Type B pancreatic cell (in vitro differentiated cells): ENCODE results near the gene RASAL2. TPM values are rescaled to one million over a fixed set of nuclear protein-coding genes. Genes with fewer than 3 reads are reported as not detected.

Experiments
- DNase-seq: peaks from one replicate; pipeline ENCODE4 v3.0.0; 2021; ENCODE audit warnings: mixed read lengths; ENCODE audit not compliant: unreplicated experiment; ENCODE audit errors: extremely low spot score
- H3K27ac Mint-ChIP-seq: 2 replicates; pipeline ENCODE4 v1.8.0; 2021; ENCODE audit warnings: mild to moderate bottlenecking, mixed read lengths
- H3K27me3 Mint-ChIP-seq: 2 replicates; pipeline ENCODE4 v1.8.0; 2021; ENCODE audit warnings: mixed read lengths
- H3K36me3 Mint-ChIP-seq: 2 replicates; pipeline ENCODE4 v1.8.0; 2021; ENCODE audit warnings: mixed read lengths
- H3K4me1 Mint-ChIP-seq: one replicate; pipeline ENCODE4 v1.8.0; 2021; ENCODE audit warnings: mixed read lengths; ENCODE audit not compliant: unreplicated experiment
- H3K4me3 Mint-ChIP-seq: 2 replicates; pipeline ENCODE4 v1.8.0; 2021; ENCODE audit warnings: mild to moderate bottlenecking, mixed read lengths
- H3K9me3 Mint-ChIP-seq: 2 replicates; pipeline ENCODE4 v1.8.0; 2021; ENCODE audit warnings: mixed read lengths
- CTCF ChIP-seq: fragments of 200-600 bp; sonication (generic); conservative IDR thresholded peaks from 2 replicates; pipeline ENCODE4 v1.5.0; 2021; ENCODE audit warnings: antibody characterized with exemption, mild to moderate bottlenecking
- total RNA-seq: library from RNA; stranded (reverse); gene quantifications from 2 replicates; pipeline ENCODE4 v1.2.1, GENCODE V29; 2021; ENCODE audit warnings: low replicate concordance

Gene RASAL2
- total RNA-seq, 1 donor from 2014 or later, result 21.8 TPM

- no peaks in the 10 kb centered on the region for H3K36me3 Mint-ChIP-seq
- H3K4me1 Mint-ChIP-seq, result peaks cover 6% of the 10 kb centered on the region
- H3K9me3 Mint-ChIP-seq, result no peaks in the 10 kb centered on the region
- H3K4me3 Mint-ChIP-seq, result no peak overlapping the region
- peaks cover 3% of the 10 kb centered on the region for H3K27me3 Mint-ChIP-seq
- H3K27ac Mint-ChIP-seq, result no peak overlapping the region
- DNase-seq, result no peak
- TF ChIP-seq CTCF, result no peak
These were observed 394.5 kb downstream of the RASAL2 start for GRCh38 chr1:178488393-178488792.

GRCh38 chr1:178489399-178489798, 395.5 kb downstream of the RASAL2 start:
- Mint-ChIP-seq H3K36me3 (no peaks in the 10 kb centered on the region), H3K9me3 (no peaks in the 10 kb centered on the region), H3K4me1 (peaks cover 6% of the 10 kb centered on the region), H3K27me3 (peaks cover 3% of the 10 kb centered on the region), H3K27ac (no peak overlapping the region), H3K4me3 (no peak overlapping the region)
- no peak for DNase-seq
- TF ChIP-seq CTCF, result no peak

- H3K36me3 Mint-ChIP-seq, result no peaks in the 10 kb centered on the region
- no peak for DNase-seq
- H3K27ac Mint-ChIP-seq, result no peak overlapping the region
- H3K4me1 Mint-ChIP-seq, result peaks cover 4% of the 10 kb centered on the region
- no peaks in the 10 kb centered on the region for H3K9me3 Mint-ChIP-seq
- no peak for TF ChIP-seq CTCF
- no peak overlapping the region for H3K4me3 Mint-ChIP-seq
- peaks cover 3% of the 10 kb centered on the region for H3K27me3 Mint-ChIP-seq
These were observed 396.2 kb downstream of the RASAL2 start for GRCh38 chr1:178490136-178490535.

GRCh38 chr1:178490967-178491366, 397.1 kb downstream of the RASAL2 start:
- H3K9me3 Mint-ChIP-seq, result no peaks in the 10 kb centered on the region
- no peak overlapping the region for H3K27ac Mint-ChIP-seq
- peaks cover 3% of the 10 kb centered on the region for H3K27me3 Mint-ChIP-seq
- TF ChIP-seq CTCF, result no peak
- no peak overlapping the region for H3K4me3 Mint-ChIP-seq
- no peaks in the 10 kb centered on the region for H3K4me1 Mint-ChIP-seq
- H3K36me3 Mint-ChIP-seq, result no peaks in the 10 kb centered on the region
- DNase-seq, result no peak

GRCh38 chr1:178491721-178492120, 397.8 kb downstream of the RASAL2 start:
- Mint-ChIP-seq H3K27me3 (peaks cover 3% of the 10 kb centered on the region), H3K9me3 (no peaks in the 10 kb centered on the region), H3K4me1 (no peaks in the 10 kb centered on the region), H3K36me3 (no peaks in the 10 kb centered on the region), H3K4me3 (no peak overlapping the region), H3K27ac (no peak overlapping the region)
- DNase-seq, result no peak
- no peak for TF ChIP-seq CTCF

- Mint-ChIP-seq H3K36me3 (no peaks in the 10 kb centered on the region), H3K27me3 (peaks cover 3% of the 10 kb centered on the region), H3K27ac (no peak overlapping the region), H3K9me3 (no peaks in the 10 kb centered on the region), H3K4me3 (no peak overlapping the region), H3K4me1 (peaks cover 3% of the 10 kb centered on the region)
- TF ChIP-seq CTCF, result no peak
- DNase-seq, result no peak
These were observed 398.4 kb downstream of the RASAL2 start for GRCh38 chr1:178492341-178492740.
